AG08395 (cell line): ENCODE measurements around the gene TAF1B.
"Not testable (repeated sequence)": the region's sequence is repeated elsewhere in the genome, so short reads cannot be mapped to it uniquely, and the experiment has no call there.

Experiments
- DNase-seq: peaks from one replicate; pipeline ENCODE4 v3.0.0; 2012; ENCODE audit warnings: mixed read lengths, low spot score

Gene TAF1B

DNA sequence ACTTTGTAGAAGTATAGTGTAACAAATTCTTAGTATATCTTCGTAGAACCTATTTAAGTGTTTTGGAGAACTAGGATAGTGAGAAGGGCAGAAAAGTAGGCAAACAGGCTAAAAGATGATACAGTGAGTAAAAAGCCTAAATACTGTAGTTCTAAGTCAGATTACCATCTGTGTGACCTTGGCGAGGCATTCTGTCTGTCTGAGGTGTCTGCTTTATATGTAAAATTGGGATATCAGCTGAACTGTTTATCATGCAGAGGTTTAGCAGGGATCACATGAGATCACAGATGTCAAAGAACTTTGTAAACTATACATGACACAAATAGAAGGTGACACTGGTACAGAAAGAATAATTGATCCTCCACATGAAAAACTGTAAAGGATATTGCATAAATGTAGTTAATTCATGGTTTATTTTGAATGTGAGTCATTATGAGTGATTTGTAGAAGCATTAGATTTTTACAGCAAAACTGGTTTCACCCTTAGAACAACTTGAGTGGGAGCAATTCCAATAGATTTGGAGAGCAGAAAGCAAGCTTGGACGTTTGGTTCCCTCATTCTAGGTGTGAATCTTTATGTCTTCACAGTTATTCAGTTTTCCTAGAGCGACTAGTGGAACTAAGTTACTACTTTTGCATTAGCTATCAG lies 41.9 kb downstream of the TAF1B start:
- DNase-seq, result no peak

DNA sequence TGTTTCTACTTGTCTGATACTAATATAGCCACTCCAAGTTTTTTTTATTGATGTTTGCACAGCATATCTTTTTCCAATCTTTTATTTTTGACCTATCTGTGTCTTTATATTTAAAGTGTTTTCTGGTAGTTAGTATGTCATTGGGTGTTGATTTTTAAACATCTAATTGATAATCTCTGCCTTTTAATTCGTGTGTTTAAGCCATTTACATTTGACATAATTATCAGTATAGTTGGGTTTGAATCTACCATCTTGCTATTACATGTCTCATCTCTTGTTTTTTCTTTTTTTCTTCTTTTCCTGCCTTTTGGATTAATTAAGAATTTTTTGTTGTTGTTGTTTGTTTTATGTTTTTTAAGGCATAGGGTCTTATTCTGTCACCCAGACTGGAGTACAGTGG lies 44.2 kb downstream of the TAF1B start:
- no peak for DNase-seq

DNA sequence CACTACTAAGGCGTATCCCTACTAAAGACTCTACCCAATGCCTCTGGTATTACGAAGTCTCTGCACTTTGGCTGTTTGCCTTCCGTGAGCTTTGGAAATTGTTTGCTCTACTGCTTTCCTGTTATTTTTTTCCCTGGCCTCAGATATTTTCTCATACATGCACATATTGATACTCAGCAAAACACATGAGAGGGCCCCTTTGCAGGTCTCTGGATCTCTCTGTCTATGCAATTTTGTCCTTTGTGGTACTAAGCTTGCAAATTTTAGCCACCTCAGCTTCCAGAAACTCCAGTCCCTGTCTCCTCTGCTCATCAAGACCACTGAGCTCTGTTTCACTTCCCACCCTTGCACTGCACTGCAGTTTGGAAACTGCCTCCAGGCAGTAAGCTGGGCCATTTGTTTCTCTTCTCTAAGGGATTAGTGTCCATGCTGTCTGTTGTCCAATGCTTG lies 46.6 kb downstream of the TAF1B start:
- no peak for DNase-seq

DNA sequence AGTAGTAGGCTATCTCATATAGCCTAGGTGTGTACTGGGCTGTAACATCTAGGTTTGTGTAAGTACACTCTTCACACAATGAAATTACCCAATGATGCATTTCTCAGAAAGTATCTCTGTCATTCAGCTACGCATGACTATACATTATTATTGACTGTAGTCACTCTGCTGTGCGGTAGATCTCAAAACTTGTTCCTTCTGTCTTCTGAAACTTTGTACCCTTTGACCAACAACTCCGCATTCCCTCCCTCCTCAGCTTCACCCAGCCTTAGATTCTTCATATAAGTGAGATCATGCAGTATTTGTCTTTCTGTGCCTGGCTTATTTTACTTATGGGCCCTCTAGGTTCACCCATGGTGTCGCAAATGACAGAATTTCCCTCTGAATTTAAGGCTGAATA lies 49.0 kb downstream of the TAF1B start:
- no peak for DNase-seq

DNA sequence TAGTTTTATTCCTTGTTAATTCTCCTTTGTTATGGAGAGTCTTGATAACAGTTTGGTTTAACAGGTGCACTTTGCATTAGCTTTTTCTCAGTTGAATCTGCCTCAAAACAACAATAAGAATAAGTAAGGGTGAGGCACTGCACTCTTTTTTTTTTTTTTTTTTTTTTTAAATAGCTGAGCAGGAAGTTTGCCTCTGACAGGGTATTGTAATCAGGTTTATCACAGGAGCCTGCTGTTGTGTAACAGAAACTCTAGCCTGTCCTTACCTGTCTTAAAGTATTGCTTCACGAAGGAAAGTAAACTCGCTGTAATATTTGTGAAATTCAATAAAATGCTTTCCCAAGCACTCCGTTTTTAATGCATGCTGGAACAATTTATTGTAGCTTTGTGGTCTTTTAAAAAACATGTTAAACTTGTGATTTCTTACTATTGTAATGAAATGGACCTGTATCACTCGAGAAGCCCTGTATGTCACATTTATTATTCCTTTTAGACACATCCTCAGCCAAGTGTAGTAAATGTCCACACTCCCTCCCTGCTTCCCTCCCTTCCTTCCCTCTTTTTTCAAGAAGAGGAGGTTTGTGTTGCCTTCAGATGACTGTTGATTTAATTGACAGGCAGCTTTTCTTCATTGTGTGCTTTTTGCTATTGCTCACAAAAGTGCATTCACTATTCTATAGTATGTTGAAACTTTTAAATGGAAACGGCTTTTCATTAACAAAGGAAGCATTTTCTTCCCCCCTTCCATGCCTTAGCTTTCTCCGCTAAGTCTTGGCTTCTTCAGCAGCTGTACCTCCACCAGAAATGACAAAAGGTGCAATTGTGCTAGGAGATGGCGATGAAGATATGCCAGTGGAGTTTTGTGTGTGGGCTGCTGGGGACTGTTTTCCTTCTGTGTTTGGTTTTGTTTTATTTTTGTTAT lies 52.7 kb downstream of the TAF1B start:
- DNase-seq, result no peak

DNA sequence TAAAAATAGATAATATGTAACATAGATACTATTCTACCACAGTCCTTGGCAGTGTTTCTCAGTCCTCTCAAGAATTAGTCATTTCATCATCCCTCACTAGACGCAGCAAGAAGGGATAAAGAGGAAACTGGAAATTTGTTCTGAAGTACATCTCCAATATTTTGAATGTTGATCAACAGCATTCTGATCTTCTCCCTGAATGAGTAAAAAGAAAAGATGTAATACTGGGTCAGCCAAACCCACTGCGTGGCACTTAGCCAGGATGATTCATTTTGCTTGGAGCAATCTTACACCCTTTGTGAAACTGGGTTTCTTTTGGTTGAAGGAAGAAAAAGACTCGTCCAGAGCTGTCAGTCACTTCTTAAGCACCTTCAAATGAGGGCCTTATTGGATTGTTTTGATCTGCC lies 54.1 kb downstream of the TAF1B start:
- DNase-seq, result peak; percentile 66

DNA sequence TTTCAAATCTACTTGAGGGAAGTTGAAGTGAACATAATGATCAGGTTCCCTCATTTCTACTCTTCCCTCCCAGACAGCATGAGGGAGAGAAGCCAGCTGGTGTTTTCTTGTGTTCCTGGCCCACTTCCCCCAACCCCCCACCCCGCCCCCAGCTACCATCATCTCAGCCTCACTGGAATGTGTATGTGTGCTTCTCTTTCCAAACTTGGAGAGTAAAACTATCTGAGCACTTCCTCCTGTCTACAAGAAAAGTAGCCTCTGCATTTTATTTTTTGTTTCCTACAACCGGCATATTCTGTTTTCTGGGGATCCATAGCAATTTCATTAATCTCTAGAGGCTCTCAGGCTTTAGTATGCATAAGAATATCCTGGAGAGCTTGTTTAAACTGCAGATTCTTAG lies 54.6 kb downstream of the TAF1B start:
- no peak for DNase-seq

DNA sequence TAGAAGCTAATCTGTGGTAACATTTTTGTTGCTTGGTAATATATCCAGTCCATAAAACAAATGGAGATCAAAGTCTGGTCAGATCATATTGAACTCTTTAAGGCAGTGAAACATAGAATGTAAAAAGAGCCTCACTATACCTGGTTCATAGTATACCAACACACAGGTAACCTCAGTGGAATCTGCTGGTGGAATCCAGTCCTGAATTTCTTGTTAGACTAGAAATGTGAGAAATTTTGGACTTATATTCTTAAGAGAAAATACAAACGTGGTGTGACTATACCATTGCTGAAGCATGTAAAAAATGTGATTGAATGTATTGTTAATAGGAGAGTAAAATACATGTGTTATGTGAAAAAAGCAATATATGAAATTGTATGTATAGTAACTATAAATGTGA lies 62.1 kb downstream of the TAF1B start:
- DNase-seq, result no peak

DNA sequence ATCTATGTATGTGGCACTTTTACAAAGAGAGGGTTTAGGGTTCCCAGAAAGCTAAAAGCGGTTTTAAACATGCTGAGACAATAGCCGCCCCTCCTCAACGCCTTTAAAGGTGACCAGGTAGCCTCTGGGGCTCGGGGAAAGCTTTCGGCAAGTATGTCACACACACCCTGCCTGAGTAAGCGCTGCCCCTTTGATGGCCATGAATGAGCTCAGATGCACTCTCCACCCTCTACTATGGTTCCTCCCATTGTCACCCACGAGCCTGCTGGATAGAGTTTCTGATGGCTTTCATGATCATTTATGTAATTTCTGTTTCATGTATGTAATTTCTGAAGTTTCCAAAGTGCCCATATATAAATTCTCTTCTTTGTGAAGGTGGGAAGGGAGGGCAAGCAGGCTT lies 64.1 kb downstream of the TAF1B start:
- no peak for DNase-seq

DNA sequence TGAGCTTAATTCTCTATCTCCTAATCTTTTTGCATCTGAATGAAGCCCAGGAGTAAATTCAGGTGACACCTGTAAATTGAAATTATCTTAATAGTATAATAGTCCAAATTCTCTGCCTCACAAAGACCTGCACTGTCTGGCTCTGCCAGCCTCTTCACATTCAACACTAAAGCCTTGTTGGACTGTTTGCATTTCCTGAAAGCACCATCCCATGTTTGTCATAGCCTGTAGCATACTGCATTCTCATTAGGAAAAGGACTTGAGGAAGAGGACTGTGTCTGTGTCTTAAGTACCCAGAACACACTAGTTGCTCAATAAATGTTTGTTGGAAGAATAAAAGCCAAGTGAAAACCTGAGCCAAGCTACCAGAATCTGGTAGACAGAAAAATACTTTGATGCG lies 65.4 kb downstream of the TAF1B start:
- DNase-seq, result no peak

DNA sequence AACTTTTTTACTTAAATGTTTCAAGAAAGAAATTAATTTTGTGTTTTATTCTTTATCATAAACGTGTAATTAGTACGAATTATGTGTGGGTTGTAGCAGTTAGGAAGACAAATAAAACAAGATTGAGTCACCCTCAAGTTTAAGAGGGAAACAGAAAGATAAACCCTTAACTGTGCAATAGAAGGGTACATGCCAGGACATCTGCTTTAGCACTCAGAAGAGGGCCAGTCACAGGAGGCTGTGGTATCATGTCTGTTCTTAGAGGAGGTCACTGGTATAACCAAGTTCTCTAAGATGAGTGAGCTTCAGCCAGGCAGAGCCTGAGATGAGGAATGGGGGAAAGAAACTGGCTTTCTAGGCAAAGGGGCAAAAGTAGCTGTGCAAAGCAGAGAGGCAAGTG lies 65.8 kb downstream of the TAF1B start:
- no peak for DNase-seq

DNA sequence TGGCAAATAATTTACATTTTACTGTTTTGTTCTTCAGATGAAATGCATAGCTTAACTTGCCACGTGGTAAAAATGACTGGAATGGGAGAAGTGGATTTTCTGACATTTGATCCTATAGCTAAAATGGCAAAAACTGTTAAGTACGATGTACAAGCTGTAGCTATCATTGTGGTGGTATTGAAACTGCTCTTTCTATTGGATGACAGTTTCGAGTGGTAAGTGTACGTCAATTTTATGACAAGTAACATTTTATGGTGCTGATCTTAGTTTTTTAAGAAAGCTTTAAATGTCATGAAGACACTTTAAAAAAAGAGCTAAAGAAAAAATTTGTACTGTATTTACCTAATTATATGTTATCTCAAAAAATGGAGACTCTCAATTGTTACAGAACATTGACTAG lies 67.4 kb downstream of the TAF1B start:
- DNase-seq, result no peak

DNA sequence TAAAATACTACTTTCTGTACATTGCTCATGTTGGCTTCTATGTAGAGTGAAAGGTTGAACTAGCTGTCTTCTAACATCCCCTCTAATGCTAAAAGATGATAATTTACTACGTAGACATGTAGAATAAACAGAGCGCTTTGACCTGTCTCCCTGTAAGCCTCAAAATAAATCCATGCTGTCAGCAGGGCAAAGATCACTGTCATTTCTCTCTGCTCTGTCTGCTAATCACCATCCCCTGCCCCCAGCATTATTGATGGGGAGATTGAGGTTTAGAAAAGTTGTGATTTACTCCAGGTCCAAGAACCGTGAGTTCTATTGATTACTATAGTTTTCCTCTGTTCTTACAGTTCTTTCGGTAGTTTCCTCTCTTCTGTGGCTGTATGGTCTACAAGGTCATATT lies 69.2 kb downstream of the TAF1B start:
- no peak for DNase-seq

DNA sequence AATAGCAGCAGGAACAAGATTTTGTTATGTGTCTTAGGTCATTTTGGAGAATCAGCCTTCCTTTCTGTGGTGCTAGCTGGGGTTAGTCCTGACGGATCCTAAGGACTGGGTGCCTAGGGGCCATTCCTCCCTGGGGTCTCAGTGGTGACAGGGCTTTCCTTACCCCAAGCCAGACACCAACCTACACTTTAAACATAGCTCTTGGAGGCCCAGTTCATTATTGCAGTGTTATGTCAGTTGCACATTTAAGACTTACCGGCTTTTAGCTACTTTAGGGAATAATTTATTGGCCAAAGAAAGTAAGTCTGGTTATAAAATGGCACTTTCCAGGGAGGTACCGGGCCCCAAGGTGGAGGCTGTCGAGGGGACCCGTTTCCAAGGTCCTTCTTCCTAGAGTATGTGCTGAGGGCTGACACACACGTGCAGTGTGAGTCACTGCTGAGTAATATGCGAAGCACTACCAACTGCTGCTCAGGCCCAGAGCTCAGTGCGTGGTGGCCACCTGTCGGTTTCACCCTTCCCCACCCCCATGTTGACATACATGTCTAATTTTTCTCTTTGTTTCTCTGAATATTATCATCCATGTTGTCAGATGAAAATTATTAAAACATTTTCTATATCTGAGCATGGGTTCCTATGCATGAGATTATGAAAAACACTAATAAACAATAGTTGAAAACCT lies 71.3 kb downstream of the TAF1B start:
- DNase-seq, result peak; percentile 47

DNA sequence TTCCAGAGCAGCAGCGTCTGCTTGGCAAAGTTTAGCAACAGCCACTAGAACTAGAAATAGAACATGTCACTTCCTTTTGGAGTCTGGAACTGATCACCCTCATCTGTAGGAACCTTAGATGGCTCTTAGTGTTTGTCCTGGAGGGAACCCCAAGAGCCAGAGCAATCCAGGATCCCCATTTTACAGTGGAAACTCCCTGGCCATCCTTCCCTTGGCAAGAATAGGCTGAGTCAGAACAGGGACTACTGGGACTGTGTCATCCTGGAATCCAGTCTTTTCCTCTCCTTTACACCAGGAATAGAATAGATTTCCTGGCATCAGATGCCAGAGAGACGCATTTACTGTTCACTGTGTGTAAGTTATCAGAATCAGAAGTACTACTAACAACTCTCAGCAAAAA lies 75.0 kb downstream of the TAF1B start:
- DNase-seq, result peak; percentile 56

DNA sequence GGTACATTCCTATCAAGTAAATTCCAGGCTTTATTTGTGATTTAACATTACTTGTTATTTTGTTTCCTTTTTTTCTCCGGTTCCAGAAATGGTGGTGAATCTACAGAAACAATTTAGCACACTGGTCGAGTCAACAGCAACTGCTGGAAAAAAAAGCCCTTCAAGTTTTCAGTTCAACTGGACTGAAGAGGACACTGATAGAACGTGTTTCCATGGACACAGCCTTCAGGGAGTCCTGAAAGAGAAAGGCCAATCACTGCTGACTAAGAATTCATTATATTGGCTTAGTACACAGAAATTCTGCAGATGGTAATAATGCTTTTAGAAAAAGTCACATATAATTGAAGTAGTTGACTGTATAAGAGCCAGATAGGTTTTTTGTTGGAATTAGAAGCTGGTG lies 76.2 kb downstream of the TAF1B start:
- DNase-seq, result no peak

DNA sequence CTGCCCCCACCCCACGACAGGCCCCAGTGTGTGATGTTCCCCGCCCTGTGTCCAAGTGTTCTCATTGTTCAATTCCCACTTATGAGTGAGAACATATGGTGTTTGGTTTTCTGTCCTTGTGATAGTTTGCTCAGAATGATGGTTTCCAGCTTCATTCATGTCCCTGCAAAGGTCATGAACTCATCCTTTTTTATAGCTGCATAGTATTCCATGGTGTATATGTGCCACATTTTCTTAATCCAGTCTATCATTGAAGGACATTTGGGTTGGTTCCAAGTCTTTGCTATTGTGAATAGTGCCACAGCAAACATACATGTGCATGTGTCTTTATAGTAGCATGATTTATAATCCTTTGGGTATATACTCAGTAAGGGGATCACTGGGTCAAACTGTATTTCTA lies 83.7 kb downstream of the TAF1B start:
- not testable (repeated sequence) for DNase-seq

DNA sequence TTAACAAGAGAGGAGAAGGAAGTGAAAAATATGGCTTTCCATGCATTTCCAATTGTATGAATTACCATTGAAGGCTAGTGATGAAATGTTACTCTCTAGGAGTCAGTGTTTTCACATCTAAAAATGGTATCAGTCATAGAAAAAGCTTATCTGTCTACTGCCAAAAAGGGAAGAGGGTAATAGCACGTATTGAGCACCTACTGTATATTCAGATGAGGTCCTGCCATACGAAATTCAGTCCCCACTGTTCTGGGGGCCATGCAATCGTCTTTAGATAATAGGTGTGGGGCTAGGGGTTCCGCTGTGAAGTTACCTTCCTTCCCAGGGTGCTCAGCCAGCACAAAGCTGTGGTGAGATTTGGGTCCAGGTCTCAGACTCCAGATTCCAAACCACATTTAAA lies 94.0 kb downstream of the TAF1B start:
- DNase-seq, result no peak

DNA sequence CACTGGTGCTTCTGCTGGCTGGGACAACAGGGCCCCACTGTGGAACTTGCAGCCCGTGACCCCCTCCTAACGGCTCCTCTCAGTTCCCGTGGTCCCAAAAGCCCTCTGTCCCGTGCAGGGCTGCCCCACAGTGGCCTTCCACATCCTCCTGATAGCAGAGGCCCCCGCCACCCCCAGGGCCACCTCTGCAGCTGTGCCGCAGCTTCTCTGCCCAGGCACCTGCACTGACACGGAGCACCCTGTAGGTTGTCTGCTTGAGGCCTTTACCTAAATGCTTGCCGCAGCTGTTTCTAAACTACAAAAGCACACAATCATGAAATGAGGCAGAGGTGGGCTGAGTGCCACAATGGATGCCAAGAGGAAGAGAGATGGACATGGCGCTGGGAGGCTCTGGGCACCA lies 94.7 kb downstream of the TAF1B start:
- no peak for DNase-seq

DNA sequence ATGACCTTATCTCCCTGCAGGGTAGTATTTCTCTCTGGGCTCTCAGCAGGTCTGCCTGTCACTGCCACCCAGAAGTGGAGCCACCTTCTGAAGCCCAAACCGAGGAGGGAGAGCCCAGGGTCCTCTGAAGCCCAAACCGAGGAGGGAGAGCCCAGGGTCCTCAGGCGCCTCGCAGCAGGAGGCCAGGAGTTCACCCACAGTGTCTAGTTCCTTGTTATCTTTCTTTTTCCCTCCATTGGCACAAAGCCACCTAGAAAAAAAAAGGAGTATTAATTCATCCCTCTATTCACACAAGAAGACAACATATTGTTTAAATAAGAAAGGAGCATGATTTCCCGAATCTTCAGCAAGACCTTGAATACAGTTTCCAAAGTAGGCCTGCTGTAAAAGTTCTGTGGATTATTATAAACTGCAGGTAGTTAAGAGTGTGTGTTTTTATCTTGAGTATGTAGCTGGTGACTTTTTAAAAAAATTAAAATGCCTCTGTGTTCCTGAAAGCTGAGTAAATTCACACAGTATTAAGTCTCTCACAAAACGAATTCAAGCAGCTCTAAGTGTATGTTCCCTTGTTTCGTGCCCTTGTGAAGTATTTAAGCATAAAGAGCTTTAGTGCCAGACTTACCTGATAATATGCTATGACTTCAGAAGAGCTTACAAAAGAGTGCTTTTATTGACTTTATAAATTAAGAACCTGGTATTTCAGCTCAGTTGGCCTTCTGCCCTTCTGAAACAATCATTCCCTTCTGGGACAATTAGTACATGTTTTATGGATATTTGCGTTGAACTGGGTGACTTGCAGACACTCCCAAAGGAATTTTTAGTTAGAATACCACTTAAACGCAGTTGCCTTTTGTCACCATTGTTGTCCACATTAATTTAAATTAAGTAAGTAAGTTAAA lies 96.6 kb downstream of the TAF1B start:
- no peak for DNase-seq

DNA sequence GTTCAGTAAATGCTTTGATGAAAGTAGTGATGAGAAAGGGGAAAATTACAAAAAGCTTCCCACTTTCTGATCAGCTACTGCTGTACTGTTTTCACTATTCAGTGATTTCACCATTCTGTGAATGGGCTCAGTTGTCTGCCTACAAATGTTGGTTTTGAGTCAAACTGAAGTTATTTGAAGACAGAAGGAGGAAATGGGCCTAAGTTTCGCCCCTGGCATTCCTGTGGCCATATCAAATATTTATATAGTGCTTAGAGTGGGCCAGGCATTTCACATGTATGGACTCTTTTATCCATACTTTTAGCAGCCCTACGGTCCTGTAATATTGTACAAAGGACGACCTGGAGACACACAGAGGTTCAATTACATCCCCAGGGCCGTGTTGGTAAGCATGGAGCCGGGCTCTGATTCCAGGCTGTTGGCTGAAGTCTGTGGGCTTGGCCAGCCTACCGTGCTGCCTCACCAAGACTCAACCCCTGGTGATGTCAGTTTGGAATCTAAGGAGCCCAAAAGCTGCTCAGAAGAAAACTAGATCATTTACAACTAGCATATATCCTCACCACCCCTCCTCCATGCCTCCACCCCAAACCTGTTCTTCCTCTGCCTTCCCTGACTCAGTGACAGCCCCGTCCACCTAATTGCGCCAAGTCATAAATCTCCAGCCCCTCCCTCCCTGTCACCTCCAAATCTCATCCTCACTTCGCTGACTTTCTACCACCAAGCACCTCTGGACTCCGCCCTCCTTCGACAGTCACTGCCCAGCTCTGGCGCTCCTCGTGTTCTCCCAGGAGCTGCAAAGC lies 98.1 kb downstream of the TAF1B start:
- peak; percentile 75 for DNase-seq
